Breast epithelium (tissue), 3 donors: ENCODE measurements around the gene DHRS7B.

ENCODE experiments used
- CTCF ChIP-seq, 3 donors: fragments of 450-650 bp; IDR thresholded peaks; one replicate each; pipeline ENCODE4 v1.5.1; 2016 to 2017; ENCODE audit warnings: antibody characterized with exemption in 3 of 3, mild to moderate bottlenecking in 3 of 3, moderate library complexity in 3 of 3
- POLR2A ChIP-seq: fragments of 450-650 bp; IDR thresholded peaks from one replicate; pipeline ENCODE4 v1.6.1; 2016; ENCODE audit warnings: antibody characterized with exemption, mild to moderate bottlenecking, moderate library complexity
- POLR2AphosphoS5 ChIP-seq, 3 donors: sonication (generic); formaldehyde crosslinking; IDR thresholded peaks; one replicate each; pipeline ENCODE4 v1.6.1; 2017; ENCODE audit warnings: antibody characterized with exemption in 3 of 3

GRCh38 chr17:21166595-21167210, 39.9 kb downstream of the DHRS7B start:
- TF ChIP-seq CTCF (IDR thresholded peaks at IDR 0.05) (no peak), POLR2A (no peak), POLR2AphosphoS5 (IDR thresholded peaks at IDR 0.05) (no peak)
